Activated T-helper 17 cell treated with anti-CD3 and anti-CD28 coated beads, Interleukin-2, amount 50 U/mL, for 72 hours (primary cell): Measurements from ENCODE around the gene ASIC2. TPM values are rescaled to one million over a fixed set of nuclear protein-coding genes. Genes with fewer than 3 reads are reported as not detected.

ENCODE experiments used
- ATAC-seq: fragments of 150-1000 bp; cut with Tn5 transposase; replicated peaks from 2 replicates; pipeline ENCODE4 v1.10.0; 2021; ENCODE audit warnings: mild to moderate bottlenecking, moderate library complexity
- H3K27ac Mint-ChIP-seq: one replicate; pipeline ENCODE4 v1.8.0; 2022; ENCODE audit warnings: mixed read lengths
- H3K27me3 Mint-ChIP-seq: one replicate; pipeline ENCODE4 v1.8.0; 2022; ENCODE audit warnings: mixed read lengths
- H3K36me3 Mint-ChIP-seq: one replicate; pipeline ENCODE4 v1.8.0; 2022; ENCODE audit warnings: low read depth, mild to moderate bottlenecking, mixed read lengths
- H3K4me1 Mint-ChIP-seq: one replicate; pipeline ENCODE4 v1.8.0; 2022; ENCODE audit warnings: mixed read lengths
- H3K4me3 Mint-ChIP-seq: one replicate; pipeline ENCODE4 v1.8.0; 2022; ENCODE audit warnings: mild to moderate bottlenecking, mixed read lengths
- H3K9me3 Mint-ChIP-seq: one replicate; pipeline ENCODE4 v1.8.0; 2022; ENCODE audit warnings: mixed read lengths
- total RNA-seq, 2 donors: library from RNA; stranded (reverse); gene quantifications; one replicate each; pipeline ENCODE4 v1.2.3, GENCODE V29; 2022

Gene ASIC2
- total RNA-seq, 2 donors from 2014 or later = not detected

- no peaks in the 10 kb centered on the region for H3K36me3 Mint-ChIP-seq
- H3K27me3 Mint-ChIP-seq = peaks cover 32% of the 10 kb centered on the region
- ATAC-seq = no peak
- no peaks in the 10 kb centered on the region for H3K9me3 Mint-ChIP-seq
- no peak overlapping the region for H3K4me3 Mint-ChIP-seq
- H3K4me1 Mint-ChIP-seq = no peaks in the 10 kb centered on the region
- no peak overlapping the region for H3K27ac Mint-ChIP-seq
Observed at GRCh38 chr17:33071656-33072055, 221.4 kb downstream of the ASIC2 start.

- H3K4me1 Mint-ChIP-seq = no peaks in the 10 kb centered on the region
- H3K27me3 Mint-ChIP-seq = peaks cover 24% of the 10 kb centered on the region
- no peaks in the 10 kb centered on the region for H3K36me3 Mint-ChIP-seq
- H3K9me3 Mint-ChIP-seq = no peaks in the 10 kb centered on the region
- no peak overlapping the region for H3K27ac Mint-ChIP-seq
- no peak overlapping the region for H3K4me3 Mint-ChIP-seq
- no peak for ATAC-seq
Observed at GRCh38 chr17:33057564-33057963, 235.5 kb downstream of the ASIC2 start.

GRCh38 chr17:33056399-33057146, 236.5 kb downstream of the ASIC2 start:
- H3K36me3 Mint-ChIP-seq = no peaks in the 10 kb centered on the region
- peaks cover 24% of the 10 kb centered on the region for H3K27me3 Mint-ChIP-seq
- no peaks in the 10 kb centered on the region for H3K4me1 Mint-ChIP-seq
- no peak overlapping the region for H3K4me3 Mint-ChIP-seq
- H3K27ac Mint-ChIP-seq = no peak overlapping the region
- no peaks in the 10 kb centered on the region for H3K9me3 Mint-ChIP-seq
- no peak for ATAC-seq

- Mint-ChIP-seq H3K9me3 (no peaks in the 10 kb centered on the region), H3K27ac (no peak overlapping the region), H3K4me1 (no peaks in the 10 kb centered on the region), H3K4me3 (no peak overlapping the region), H3K36me3 (no peaks in the 10 kb centered on the region), H3K27me3 (peaks cover 23% of the 10 kb centered on the region)
- no peak for ATAC-seq
Observed at GRCh38 chr17:33055746-33056145, 237.3 kb downstream of the ASIC2 start.

GRCh38 chr17:33055171-33055611, 237.9 kb downstream of the ASIC2 start:
- Mint-ChIP-seq H3K27ac (no peak overlapping the region), H3K27me3 (peaks cover 18% of the 10 kb centered on the region), H3K36me3 (no peaks in the 10 kb centered on the region), H3K4me3 (no peak overlapping the region), H3K9me3 (no peaks in the 10 kb centered on the region), H3K4me1 (no peaks in the 10 kb centered on the region)
- no peak for ATAC-seq

GRCh38 chr17:33054412-33054811, 238.7 kb downstream of the ASIC2 start:
- Mint-ChIP-seq H3K9me3 (no peaks in the 10 kb centered on the region), H3K27me3 (peaks cover 18% of the 10 kb centered on the region), H3K4me1 (no peaks in the 10 kb centered on the region), H3K4me3 (no peak overlapping the region), H3K36me3 (no peaks in the 10 kb centered on the region), H3K27ac (no peak overlapping the region)
- ATAC-seq = no peak

- no peak overlapping the region for H3K27ac Mint-ChIP-seq
- ATAC-seq = no peak
- peaks cover 18% of the 10 kb centered on the region for H3K27me3 Mint-ChIP-seq
- no peaks in the 10 kb centered on the region for H3K4me1 Mint-ChIP-seq
- no peaks in the 10 kb centered on the region for H3K9me3 Mint-ChIP-seq
- H3K36me3 Mint-ChIP-seq = no peaks in the 10 kb centered on the region
- H3K4me3 Mint-ChIP-seq = no peak overlapping the region
Observed at GRCh38 chr17:33053676-33054075, 239.4 kb downstream of the ASIC2 start.

GRCh38 chr17:33052856-33053255, 240.2 kb downstream of the ASIC2 start:
- Mint-ChIP-seq H3K27ac (no peak overlapping the region), H3K27me3 (peaks cover 18% of the 10 kb centered on the region), H3K9me3 (no peaks in the 10 kb centered on the region), H3K4me3 (no peak overlapping the region), H3K36me3 (no peaks in the 10 kb centered on the region), H3K4me1 (no peaks in the 10 kb centered on the region)
- ATAC-seq = no peak

- ATAC-seq = no peak
- Mint-ChIP-seq H3K4me3 (no peak overlapping the region), H3K27me3 (peaks cover 10% of the 10 kb centered on the region)
Observed at GRCh38 chr17:33050611-33051140, 242.4 kb downstream of the ASIC2 start.

DNA sequence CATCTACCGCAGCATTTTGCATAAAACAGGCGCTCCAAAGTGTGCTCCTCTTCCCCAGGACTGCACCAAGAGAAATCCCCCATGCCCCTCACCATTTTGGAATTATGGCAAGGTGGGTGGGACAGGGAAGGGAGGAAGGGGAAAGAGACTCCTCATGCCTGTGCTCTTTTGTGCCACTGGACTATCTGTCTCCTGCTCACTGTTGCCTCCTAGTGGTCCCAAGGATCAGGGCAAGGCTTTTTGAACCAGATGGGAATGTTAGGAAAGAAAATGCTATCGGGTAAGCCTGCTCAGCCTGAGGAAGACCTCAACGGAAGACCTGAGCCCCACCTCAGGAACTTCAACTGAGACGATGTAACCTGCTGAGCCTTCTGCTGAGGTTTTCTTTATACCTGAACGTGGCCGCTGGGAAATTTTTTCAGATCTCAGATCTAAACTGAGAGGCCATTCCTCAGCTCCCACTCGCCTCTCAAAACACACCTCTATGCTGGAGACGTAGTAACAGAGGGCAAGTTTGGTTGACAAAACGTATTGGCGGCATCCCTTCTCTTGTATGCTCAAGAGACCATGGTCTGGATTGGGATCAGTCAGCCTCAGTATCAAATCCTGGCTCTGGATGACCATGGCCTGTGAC, 243.2 kb downstream of the ASIC2 start:
- no peaks in the 10 kb centered on the region for H3K4me1 Mint-ChIP-seq
- H3K4me3 Mint-ChIP-seq = no peak overlapping the region
- no peaks in the 10 kb centered on the region for H3K9me3 Mint-ChIP-seq
- no peaks in the 10 kb centered on the region for H3K36me3 Mint-ChIP-seq
- no peak overlapping the region for H3K27ac Mint-ChIP-seq
- peaks cover 7% of the 10 kb centered on the region for H3K27me3 Mint-ChIP-seq
- ATAC-seq = no peak

More at GRCh38 chr17:33050611-33051140, 242.4 kb downstream of the ASIC2 start:
- Mint-ChIP-seq H3K36me3 (no peaks in the 10 kb centered on the region), H3K4me1 (no peaks in the 10 kb centered on the region), H3K9me3 (no peaks in the 10 kb centered on the region), H3K27ac (no peak overlapping the region)

GRCh38 chr17:33046361-33047255, 246.5 kb downstream of the ASIC2 start:
- Mint-ChIP-seq H3K9me3 (no peaks in the 10 kb centered on the region), H3K36me3 (no peaks in the 10 kb centered on the region), H3K27ac (no peak overlapping the region), H3K4me1 (no peaks in the 10 kb centered on the region), H3K4me3 (no peak overlapping the region), H3K27me3 (peaks cover 9% of the 10 kb centered on the region)
- no peak for ATAC-seq

- no peak for ATAC-seq
- no peaks in the 10 kb centered on the region for H3K4me1 Mint-ChIP-seq
- H3K27ac Mint-ChIP-seq = no peak overlapping the region
- no peaks in the 10 kb centered on the region for H3K36me3 Mint-ChIP-seq
- peaks cover 9% of the 10 kb centered on the region for H3K27me3 Mint-ChIP-seq
- H3K9me3 Mint-ChIP-seq = no peaks in the 10 kb centered on the region
- H3K4me3 Mint-ChIP-seq = no peak overlapping the region
Observed at GRCh38 chr17:33045216-33045615, 247.9 kb downstream of the ASIC2 start.

GRCh38 chr17:33044771-33045170, 248.3 kb downstream of the ASIC2 start:
- Mint-ChIP-seq H3K4me3 (no peak overlapping the region), H3K27me3 (peaks cover 9% of the 10 kb centered on the region), H3K27ac (no peak overlapping the region), H3K4me1 (no peaks in the 10 kb centered on the region), H3K36me3 (no peaks in the 10 kb centered on the region), H3K9me3 (no peaks in the 10 kb centered on the region)
- ATAC-seq = no peak

DNA sequence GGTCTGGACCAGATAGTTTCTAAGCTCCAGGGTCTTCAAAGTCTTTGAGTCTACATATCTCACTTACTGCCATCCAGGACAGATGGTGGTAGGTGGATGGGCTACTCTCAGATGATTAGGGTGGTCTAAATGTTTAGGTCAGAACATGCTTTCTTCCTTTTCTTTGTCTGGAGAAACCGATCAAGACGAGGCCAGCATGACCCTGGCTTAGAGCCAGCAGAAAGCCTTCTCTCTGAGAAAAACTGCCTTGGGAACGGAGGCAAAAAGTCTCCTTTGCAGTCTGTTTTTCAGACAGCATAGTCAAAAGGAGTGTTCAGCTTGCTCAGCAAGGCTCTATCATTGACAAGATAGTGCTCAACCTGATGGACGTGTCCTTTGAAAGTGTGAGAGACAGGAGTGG, 252.6 kb downstream of the ASIC2 start:
- no peak overlapping the region for H3K27ac Mint-ChIP-seq
- H3K4me3 Mint-ChIP-seq = no peak overlapping the region
- ATAC-seq = no peak
- no peaks in the 10 kb centered on the region for H3K9me3 Mint-ChIP-seq
- H3K4me1 Mint-ChIP-seq = no peaks in the 10 kb centered on the region
- peaks cover 38% of the 10 kb centered on the region for H3K27me3 Mint-ChIP-seq
- no peaks in the 10 kb centered on the region for H3K36me3 Mint-ChIP-seq
